NCI-H1105 (cell line): ENCODE data around the gene FGG.

Experiments
- DNase-seq: peaks from one replicate; lab custom pipeline; 2025; lab: John Stamatoyannopoulos, UW

FGG gene

DNA sequence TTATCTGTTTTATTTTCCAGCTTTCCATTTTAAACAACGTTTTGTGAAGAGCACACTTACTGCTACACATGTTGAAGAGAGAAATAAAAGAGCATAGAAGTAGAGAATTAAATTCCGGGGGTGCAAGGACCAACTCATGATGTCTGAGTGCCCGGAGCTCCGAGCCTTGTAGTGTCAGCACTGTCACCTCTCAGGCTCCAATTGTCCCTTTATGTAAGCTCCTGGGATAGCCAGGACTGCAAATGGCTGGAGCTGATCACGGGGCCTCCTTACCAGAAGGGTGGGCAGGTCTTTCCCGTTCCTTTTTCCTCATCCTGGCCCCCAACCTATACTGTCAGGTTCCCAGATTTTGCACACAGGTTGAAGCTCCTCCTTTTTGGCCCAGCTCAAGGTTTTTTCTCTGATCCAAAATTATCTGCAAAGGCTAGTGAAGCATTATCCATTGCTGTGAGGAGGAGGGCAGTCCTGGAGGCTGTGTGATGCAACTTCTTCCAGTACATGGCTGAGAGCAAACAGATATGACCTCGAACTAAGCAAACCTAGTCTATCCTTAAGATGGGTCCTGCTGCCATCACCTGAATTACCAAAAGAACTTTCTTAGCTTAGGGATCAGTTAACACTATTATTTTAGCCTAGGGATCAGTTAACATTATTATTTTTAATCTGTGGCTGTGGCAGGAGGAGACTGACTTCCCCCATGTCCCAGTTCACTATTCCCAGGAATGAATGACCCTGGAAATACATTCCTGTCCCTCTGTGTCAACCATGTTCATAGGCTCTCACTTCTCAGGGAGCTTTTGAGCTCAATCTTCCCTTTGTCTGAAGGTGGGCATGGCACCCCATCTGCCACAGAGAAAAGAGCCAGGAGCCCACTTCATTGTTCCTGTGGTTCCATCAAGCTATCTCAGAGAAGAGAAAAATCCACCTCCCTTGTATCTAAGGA, at the start of gene FGG:
FGG (minus strand) TSS at position 185 of the 943 bp plus-strand sequence; CDS start at position 138, 47 bp downstream.
- DNase-seq: no peak

DNA sequence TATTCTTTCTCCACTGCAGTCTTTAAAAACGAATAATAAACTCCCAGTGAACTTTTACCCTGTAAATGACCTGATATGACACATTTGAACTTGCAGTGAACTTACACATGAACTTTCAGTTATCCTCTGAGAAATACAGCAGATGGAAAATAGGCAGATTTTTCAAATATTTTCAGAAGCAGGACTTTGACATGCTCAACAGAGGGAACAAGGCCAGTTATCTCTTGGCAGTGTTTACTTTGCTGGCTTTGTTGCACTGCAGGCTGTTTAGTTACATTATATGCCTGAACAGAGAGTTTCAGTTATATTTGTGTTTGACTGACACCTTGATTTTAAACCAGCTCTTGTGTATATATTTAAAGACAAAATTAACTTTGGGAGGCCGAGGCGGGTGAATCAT, 47.6 kb upstream of the FGG start:
- DNase-seq: no peak

DNA sequence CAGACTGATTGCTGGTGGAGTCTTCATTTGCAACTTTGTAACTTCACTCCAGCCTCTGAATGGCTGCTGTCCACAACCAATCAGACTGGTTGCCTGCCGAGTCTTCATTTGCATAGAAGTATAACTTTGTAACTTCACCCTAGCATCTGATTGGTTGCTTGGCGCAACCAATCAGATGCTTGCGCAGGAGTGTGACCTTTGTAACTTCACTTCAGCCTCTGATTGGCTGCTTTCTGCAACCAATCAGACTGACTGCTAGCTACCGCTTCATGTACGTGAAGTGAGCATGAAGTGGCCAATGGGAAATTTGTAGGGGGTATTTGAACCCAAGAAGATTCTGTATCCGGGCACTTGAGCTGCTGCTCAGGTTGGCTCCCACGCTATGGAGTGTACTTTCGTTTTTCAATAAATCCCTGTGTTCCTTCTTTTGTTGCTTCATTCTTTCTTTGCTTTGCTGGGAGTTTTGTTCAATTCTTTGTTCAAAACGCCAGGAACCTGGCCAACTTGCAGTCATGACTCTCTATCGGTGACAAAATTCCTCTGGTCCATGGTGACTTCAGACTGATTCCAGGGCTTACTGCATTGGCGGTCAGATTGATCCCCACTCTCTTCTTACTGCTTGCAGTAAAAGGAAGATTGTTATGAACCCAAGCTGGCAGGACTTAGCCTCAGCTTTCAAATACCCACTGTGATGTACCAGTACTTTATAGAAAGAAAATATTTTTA, 46.4 kb upstream of the FGG start:
- no peak for DNase-seq

DNA sequence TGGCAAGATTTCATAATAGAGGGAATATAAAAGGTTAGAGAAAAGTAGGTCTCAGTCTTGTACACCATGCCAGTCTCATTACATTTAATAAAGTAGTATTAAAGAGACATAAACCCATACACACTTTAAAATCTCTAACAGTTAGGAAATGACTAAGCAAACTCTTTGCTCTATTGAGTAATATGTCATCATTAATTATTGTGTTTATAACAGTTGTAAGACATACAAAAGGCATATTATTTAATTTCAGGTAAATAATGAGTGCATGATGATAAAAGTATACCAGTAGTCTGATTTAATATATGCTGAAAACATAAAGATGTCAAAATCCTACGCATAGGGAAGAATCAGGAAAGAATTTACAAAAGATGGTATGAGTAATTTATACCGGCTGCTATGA, 31.0 kb upstream of the FGG start:
- DNase-seq: no peak

DNA sequence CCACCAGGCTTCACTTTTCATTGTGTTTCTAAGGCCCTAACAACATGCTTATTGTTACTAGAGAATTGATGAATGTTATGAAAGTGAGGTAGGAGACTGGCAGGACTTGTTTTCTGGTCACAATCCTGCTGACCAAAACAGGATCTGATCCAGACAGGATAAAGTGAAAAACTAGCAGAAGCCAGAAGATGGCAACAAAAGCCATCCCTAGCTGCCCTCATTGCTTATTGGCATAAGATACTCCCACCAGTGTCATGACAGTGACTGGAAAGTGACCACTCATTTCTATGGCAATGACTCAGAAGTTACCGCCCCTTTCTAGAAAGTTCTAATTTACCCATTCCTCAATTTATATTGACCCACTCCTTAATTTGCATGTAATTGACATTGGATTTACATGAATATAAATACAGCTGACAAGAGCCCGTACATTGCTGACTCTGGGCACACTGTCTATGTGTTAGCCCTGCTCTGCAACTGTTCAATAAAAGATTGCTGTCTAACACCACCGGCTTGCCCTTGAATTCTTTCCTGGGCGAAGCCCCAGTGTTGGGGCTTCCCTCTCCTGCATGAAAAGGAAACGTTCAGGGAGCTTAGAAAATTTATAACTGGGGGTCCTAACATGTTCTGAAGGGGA, 30.0 kb upstream of the FGG start:
- DNase-seq: no peak

DNA sequence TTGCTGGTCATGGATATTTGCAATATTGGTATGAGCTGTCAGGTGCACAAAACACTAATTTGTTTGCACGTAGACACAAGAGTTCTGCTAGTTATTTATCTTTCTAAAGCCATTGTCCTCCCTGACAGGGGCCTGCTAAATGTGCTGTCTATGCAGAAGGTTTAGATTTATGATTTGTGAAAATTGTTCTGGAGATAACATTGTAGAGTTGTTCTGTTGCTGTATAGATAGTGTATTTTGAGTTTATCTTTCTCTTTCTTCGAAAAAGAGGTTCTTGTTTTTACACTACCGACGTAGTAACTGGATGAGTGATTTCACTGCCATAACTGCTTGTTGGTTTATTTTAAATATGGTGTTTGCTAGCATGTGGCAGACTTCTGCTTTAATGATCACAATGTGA, 28.5 kb upstream of the FGG start:
- no peak for DNase-seq

DNA sequence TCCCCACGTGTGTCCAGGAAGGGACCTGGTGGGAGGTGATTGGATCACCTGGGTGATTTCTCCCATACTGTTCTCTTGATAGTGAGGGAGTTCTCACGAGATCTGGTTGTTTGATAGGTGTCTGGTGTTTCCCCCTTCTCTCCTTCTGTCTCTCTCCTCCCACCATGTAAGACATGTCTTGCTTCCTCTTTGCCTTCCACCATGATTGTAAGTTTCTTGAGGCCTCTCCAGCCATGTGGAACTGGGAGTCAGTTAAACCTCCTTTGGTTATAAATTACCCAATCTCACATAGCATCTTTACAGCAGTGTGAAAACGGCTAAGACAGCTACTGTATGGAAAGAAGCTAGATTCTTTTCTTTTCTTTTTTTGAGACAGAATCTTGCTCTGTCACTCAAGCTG, 21.6 kb upstream of the FGG start:
- DNase-seq: no peak

DNA sequence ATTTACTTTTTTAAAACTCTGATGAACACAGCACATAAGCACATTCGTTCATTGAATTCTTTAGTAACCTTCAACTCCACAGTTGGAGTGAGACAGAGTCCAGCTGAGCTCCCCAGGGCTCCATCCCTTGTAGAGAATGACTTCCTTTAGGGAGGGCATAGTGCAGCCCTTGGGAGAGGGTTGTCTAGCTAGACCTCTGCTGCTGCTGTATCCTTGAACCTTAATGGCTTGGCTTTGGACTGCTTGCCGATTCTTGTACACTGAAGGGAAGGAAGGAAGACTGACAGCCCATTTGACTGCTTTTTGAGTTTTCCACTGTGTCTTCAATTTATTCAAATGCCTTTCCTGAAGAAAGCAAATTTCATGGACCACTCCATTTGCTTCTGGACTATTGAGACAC, 19.4 kb upstream of the FGG start:
- no peak for DNase-seq

DNA sequence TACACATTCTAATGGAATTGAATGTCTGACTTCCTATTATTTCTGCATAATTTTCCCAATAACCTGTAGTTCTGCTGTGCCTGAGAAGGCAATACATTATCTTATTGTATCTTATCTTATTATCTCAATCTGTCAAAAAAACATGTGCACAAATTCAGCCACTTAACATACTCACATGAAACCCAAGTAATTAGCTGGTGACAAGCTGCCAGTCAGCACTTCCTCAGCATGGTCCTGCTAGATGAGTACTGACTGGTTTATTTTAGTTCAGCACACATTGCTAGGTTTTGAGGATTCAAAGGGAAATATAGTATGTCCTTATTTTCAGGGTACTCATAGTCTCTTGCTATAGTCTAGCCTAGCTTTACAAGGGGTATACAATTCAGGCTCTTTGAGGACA, 17.9 kb upstream of the FGG start:
- DNase-seq: no peak

DNA sequence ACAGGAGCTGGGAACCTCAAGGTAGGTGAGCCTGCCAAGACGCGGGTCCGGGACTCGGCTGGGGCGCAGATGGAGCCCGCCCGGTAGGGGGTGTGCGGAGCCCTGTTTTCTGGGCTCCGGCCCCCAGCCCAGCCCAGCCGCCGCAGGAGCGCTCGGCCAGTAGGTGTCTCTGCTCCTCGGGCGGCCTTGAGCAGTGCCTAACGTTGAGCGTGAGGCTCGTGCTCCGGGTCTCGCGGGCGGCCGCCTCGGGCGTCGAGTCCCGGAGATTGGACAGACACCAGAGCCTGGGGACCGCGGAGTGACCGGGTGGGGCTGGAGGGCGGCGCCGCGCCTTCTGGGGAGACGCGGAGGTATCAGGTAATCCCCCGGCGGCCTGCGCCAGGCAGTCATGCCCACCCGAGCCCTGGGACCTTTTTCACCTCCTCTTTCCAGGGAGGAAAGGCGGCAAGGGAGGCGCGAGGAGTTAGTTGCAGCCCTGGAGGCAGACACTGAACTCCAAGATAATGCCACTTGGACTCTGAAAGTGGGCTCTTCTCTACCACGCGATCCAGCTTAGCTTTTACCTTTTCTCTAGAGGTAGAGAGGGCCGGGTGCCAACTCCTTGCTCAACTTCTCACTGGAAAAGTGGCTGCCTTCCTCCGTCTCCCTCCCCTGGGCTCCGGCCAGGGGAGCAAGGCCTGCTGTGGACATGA, 14.5 kb upstream of the FGG start:
- DNase-seq: no peak

DNA sequence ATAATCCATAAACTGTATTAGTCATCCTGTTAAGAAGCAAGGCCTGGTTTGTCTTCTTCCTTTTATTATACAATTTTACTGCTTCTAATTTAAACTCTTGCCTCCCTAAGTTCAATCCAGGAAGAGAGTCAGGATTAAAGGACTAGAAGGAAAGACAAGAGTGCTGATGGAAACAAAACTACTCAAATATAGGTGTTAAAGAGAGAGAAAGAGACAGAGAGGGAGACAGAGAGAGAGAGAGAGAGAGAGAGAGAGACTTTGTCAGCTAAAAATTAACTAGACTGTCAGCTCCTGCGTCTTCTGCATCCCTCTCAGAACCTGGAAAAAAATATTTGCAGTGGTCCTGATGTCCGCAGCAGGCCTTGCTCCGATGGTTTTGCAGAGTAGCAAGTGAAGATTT, 13.5 kb upstream of the FGG start:
- no peak for DNase-seq

DNA sequence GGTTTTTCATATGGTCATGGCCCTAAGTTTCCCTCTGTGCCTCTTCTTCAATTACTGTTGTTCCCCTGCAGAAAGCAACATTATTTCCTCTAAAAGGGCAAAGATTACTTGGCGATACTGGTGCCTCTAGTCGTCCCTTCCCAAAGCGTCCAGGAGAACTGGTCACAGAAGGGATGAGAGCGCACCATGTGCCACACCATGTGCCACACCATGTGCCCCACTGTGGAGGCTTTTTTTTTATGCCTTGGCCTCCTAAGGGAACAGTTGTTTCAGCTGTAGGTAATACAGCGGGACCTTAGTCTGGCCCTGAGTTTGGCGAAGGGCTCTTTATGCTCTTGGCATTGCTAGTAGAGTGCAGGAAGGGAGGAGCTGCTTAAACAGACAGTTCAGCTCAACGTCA, 11.5 kb upstream of the FGG start:
- DNase-seq: no peak

DNA sequence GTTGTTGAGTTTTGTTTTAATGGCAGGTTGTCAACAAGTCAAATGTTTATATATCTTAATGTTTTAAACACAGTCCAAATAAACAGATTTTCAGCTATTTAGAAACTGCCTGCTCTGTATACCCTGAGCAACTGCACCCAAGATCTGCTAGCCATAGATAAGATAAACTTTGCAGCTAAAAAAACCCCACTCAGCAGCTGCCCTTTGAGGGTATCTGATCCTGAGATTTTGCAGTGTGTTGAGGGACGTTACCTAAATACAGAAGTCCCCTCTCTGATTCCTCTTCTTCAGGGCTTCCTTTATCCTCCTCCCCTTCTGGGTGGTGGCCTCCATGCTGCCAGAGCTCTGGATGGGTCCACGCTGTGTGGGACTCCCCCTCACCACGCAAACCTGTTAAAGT, 11.0 kb upstream of the FGG start:
- no peak for DNase-seq

DNA sequence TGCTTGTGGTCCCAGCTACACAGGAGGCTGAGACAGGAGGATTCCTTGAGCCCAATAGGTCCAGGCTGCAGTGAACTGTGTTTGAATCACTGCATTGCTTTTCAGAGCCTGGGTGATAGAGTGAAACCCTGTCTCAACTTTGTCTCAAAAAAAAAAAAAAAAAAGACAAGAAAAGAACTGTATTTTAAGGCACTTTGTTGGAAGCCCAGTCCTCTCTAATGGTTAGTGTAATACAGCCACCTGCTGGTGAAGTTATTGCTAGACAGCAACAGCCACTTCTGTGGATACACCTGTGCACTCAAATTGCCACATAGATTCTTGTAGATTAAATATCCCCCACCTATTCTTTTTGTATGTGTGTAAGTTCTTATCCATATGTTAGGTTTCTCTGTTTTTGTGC, 10.1 kb upstream of the FGG start:
- no peak for DNase-seq

DNA sequence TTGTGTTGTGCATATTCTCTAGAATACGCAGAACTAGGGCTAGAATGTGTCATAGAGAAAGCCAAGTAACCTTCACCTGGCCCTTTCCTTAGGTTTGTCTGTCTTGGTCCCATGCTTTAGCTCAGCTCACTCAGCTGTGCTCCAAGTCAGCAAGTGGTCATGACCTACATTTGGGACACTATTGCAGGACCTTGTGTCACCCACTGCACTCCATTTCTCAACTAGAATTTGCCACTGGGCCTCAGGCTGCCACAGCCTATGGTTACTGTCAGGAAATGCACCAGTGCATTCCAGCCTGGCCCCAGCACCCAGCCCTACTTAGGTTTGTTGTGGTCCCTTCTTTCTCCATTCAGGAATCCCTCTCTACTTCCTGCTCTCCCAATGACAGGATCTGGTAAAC, 7.7 kb upstream of the FGG start:
- DNase-seq: no peak

DNA sequence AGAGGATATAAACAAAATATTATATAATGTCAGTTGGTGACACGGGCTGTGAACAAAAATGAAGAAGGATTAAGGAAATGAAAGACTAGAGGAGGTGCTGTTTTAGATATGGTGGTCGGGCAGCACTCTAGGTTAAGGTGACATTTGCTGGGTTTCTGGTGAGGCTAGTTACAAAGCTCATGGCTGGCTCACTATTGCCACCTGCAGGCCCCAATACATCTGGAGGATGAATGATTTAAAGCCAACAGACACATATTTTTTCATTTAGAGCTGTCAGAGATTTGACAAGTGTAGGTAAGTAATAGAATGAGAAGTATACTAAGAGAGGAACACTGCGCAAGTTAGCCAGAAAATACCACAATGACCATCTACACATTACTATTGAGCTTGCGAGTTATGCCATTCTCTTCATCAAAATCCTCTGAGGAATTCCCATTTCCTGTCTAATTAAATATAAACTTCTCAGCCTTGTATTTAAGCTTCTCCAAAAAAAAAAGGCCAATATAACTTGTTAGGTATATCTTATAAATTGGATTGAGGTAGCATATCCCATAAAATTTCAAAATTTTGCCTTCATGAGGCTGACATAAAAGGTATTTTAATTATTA, 6.4 kb upstream of the FGG start:
- DNase-seq: no peak

DNA sequence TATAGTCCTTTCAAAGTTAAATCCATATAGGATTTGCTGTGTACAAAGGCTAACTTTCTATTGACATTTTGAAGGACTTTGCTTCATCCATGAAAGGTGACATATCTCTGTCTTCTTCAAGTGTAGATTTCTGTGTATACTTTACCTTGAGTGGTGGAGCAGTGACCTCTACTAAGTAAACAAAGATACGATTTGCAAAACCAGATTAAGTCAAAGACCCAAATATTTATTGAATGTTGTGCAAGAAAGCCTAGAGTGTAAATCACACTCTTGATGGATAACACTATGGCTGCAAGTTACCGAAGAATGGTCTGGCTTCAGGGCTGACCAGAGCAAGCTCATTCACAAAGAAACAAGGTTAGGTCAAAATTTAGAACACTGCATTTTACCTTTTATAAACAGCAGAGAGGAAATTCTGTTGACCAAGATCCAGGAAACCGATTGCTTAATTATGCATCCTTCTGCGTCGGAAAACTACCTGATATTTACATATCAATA, 5.4 kb upstream of the FGG start:
- DNase-seq: no peak

DNA sequence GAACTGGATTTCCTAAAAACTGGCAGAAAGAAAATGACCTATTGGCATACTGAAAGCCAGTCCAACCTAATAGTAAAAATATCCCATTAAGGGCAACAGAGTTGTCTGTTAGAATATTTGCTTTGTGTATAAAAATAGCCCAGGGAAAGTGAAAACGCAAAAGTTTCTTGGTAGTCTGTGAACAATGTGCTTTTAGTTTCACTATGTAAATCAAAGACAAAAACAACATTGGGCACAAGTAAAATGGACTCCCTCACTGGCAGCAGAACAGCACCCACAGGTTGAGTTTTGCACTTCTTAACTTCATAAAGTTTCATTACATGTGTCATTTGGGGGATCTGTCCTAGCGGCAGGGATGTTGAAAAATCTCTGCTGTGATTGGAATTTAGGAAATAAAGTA, 4.3 kb upstream of the FGG start:
- DNase-seq: no peak

DNA sequence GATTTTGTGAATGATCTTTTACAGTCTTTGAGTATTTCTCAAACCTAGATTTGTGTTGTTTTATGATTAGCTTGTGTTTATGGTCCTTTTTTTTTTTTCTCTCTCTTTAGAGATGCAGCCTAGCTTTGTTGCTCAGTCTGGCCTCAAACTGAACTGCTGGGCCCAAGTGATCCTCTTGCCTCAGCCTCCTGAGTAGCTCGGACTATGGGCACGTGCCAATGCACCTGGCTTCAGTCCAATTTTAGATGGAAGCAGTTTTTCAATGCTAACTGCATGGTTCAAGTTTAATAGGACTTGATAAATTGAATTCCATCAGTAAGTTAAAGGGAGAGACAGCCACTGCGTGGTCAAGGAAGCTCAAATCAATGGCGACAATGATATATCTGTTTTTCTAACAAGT, 3.8 kb upstream of the FGG start:
- no peak for DNase-seq

DNA sequence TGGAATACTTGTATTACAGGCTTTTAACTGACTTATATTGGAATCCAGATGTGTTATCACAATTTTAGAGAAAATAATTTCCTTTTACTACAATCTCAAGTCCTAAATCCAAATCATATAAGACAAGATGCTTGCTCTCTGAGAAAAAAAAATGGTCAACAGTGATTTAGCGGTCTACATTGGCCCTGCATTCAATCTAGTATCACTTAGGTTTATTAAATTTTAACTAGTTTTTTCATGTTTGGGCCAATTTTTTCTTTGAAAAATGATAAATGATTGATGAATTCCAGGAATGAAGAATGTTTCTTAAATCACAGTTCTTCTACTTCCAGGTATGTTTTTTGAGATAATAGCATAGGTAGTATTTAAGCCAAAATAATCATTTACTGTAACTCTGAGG, 2.8 kb upstream of the FGG start:
- DNase-seq: no peak

DNA sequence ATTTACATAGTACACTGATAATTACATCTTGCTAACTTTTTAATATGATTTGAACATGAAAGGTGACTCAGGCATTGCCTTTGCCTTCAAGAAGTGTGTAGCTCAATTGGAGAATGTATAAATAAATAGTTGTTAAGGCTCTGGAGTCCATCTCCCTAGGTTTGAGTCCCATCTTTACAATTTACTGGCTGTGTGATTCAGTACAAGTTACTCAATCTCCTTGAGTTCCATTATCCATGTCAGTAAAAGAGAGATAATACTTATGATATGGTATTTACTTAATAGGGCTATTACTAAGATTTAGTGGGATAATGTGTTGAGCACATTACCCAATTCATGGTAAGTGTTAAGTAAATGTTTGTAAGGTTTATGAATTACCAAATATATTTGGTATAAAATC, 1.9 kb upstream of the FGG start:
- no peak for DNase-seq

DNA sequence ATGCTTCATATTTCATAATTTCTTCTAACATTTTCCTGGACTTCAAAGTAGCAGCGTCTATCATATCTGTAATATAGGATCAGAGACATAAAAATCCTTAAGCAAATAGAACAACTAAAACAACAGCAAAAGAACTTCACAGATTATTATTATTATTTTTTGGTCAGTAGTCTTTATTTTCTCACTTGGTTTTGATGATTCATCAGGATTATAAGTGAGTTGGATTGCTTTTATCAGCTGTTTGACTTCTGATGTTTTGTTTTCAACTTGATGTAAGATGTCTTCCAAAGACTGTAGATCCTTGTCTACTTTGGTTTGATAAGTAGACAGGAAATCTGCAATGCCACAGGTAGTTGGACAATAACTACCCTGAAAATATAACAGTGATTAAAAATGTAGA, 623 bp downstream of the FGG start:
- no peak for DNase-seq
